RKO (cell line): ENCODE measurements around the gene PPP6R2.
A peak's percentile ranks its signal among the peaks of the same experiment; 100 is the strongest.
"Not testable (repeated sequence)": the region's sequence is repeated elsewhere in the genome, so short reads cannot be mapped to it uniquely, and the experiment has no call there.

Source experiments
- DNase-seq: peaks from one replicate; pipeline ENCODE4 v3.0.0-alpha.2; 2016; ENCODE audit warnings: low spot score

PPP6R2 gene

GRCh38 chr22:50317178-50317577 lies 25.9 kb upstream of the PPP6R2 start:
- no peak for DNase-seq

- DNase-seq = no peak
These were observed 25.5 kb upstream of the PPP6R2 start for GRCh38 chr22:50317674-50318073.

- DNase-seq = no peak
These were observed 24.8 kb upstream of the PPP6R2 start for GRCh38 chr22:50318356-50318697.

GRCh38 chr22:50318698-50319411 lies 24.3 kb upstream of the PPP6R2 start:
- no peak for DNase-seq

DNA sequence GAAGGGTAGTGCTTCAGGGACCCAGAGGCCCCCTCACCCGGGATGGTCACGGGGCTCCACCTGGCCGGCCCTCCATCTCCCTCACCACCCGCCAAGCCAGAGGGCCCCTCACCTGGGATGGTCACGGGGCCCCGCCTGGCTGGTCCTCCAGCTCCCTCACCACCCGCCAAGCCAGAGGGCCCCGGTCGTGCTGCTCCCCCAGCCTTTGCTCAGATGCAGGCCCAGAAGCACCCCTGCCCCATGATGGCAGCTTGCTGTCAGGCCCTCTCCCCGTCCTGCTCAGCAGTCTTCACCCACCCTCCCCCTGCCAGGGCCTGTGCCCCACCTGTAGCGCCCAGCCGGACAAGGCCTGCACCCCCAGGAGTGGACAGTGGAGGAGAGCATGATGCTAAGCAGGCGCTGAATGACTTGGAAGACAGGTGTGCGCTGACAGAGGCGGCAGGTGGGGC lies 23.6 kb upstream of the PPP6R2 start:
- no peak for DNase-seq

GRCh38 chr22:50320116-50320515 lies 23.0 kb upstream of the PPP6R2 start:
- DNase-seq = no peak

DNA sequence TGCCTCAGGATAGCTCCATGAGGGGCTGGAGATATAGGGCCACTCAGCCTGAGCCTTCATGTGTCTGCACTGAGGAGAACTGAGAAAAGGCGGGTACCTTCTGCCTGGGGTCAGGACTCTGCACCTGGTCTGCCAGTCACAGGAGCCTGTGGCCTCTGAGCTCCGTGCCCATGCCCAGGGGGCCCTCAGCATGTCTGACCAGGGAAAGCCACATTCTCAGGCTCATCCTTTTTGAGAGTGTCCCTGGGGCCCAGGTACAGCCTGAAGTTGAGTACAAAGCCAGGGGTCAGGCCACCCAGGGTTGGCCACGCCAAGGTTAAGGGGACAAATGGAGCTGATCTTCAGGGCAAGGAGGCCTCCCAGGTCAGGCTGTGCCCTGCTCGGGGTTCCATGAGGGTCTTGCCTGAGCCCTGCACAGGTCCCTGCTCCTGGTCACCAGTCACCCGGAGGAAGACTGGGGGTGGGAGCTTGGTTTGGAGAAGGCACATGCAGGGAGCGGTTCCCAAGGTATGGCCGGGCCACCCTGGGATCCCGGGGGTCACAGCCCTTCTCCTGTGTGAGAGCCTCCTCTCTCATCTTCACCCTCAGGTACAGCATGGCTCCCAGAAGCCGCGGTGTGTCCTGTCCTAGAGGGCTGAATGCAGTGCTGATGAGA lies 22.3 kb upstream of the PPP6R2 start:
- no peak for DNase-seq

GRCh38 chr22:50322382-50323104 lies 20.6 kb upstream of the PPP6R2 start:
- DNase-seq = not testable (repeated sequence)

GRCh38 chr22:50323900-50324299 lies 19.2 kb upstream of the PPP6R2 start:
- no peak for DNase-seq

GRCh38 chr22:50325444-50326224 lies 17.5 kb upstream of the PPP6R2 start:
- no peak for DNase-seq

DNA sequence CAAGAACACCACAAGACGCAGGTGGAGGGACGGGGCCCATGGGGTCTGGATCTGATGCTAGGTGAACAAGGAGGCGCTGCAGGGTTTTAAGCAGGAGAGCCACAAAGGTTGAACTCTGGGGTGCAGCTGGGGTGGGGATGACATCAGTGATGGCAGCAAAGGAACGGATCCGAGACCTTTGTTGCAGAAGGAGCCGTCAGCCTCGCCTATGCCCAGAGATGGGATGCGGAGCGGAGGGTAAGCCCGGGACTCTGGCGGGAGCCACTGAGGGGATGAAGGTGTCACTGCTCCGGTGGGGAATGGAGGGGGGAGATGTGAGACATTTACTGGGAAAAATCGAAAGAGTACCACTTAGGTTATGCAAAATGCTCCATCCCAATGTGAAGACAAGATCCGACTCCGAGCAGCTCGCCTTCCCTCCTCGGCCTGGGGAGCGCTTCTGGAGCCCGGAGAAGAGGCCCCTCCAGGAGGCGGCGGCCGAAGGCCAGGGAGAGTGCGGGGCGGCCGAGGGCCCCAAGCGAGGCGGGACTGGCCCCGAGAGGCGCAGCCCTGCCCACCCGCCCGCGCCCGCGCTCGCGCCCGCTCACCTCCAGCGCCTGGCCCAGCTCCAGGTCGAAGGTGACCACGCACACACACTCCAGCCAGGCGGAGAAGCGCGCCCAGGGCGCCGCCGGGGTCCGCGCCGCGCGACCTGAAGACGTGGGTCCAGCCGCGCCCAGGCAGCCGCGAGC lies 16.7 kb upstream of the PPP6R2 start:
- no peak for DNase-seq

GRCh38 chr22:50326956-50327710 lies 16.0 kb upstream of the PPP6R2 start, which contains the start of gene DENND6B:
DENND6B (minus strand) TSS chr22:50327012; CDS start chr22:50326988, 24 bp downstream.
- peak; percentile 86 for DNase-seq

- DNase-seq = no peak
These were observed 15.5 kb upstream of the PPP6R2 start for GRCh38 chr22:50327711-50328019.

- peak; percentile 54 for DNase-seq
These were observed 13.9 kb upstream of the PPP6R2 start for GRCh38 chr22:50329236-50329635.

GRCh38 chr22:50334433-50334832 lies 8.7 kb upstream of the PPP6R2 start:
- DNase-seq = not testable (repeated sequence)

GRCh38 chr22:50337262-50338041 lies 5.7 kb upstream of the PPP6R2 start:
- no peak for DNase-seq

- DNase-seq = no peak
These were observed 5.0 kb upstream of the PPP6R2 start for GRCh38 chr22:50338042-50338573.

GRCh38 chr22:50338860-50339462 lies 4.2 kb upstream of the PPP6R2 start:
- no peak for DNase-seq
